GM12872 (cell line): ENCODE data around the gene SLC45A2.

Experiments
- TF ChIP-seq, protein P1 (sequence below): IDR thresholded peaks from 3 replicates; pipeline ENCODE4 v1.5.1; 2011; ENCODE audit warnings: low read depth, mild to moderate bottlenecking, low read length, moderate library complexity; ENCODE audit not compliant: insufficient read depth

Gene SLC45A2

DNA sequence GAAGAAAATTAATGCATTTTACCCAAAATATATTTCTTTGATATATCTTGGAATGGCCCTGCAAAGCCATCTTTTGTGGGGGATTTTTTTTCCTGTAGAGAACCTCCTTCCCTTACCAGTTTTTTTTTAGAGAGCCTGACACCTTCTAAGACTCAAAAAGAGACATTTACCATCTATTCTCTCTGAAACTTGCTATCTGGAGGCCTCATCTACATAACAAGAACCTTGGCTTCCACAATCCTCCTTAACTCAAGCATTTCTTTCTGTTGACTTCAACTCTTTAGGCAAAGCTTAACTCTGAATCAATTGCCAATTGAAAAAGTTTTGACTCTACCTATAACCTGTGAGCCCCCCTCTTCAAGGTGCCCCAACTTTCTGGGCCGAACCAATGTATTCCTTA is 6.2 kb downstream of the SLC45A2 start:
- TF ChIP-seq, protein P1, sequence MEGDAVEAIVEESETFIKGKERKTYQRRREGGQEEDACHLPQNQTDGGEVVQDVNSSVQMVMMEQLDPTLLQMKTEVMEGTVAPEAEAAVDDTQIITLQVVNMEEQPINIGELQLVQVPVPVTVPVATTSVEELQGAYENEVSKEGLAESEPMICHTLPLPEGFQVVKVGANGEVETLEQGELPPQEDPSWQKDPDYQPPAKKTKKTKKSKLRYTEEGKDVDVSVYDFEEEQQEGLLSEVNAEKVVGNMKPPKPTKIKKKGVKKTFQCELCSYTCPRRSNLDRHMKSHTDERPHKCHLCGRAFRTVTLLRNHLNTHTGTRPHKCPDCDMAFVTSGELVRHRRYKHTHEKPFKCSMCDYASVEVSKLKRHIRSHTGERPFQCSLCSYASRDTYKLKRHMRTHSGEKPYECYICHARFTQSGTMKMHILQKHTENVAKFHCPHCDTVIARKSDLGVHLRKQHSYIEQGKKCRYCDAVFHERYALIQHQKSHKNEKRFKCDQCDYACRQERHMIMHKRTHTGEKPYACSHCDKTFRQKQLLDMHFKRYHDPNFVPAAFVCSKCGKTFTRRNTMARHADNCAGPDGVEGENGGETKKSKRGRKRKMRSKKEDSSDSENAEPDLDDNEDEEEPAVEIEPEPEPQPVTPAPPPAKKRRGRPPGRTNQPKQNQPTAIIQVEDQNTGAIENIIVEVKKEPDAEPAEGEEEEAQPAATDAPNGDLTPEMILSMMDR = no peak

DNA sequence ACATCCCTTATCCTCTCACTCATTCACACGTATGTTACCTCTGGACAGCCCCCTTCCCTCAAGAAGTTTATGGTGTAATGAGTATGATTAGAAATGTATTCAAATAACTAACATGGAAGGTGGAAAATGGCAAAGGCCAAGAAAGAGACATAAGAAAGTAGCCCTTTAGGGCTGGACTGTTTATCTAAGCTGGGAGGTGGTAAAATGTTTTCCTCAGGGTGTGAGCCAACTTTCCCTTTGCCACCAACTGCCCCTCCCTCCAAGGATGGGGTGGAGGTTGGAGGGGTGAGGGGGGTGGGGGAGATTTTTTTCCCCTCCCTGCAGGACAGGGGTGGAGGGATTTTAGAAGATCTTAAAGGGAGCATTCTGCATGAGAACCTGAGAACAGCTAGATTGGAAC is 8.2 kb downstream of the SLC45A2 start:
- TF ChIP-seq, protein P1 = no peak

DNA sequence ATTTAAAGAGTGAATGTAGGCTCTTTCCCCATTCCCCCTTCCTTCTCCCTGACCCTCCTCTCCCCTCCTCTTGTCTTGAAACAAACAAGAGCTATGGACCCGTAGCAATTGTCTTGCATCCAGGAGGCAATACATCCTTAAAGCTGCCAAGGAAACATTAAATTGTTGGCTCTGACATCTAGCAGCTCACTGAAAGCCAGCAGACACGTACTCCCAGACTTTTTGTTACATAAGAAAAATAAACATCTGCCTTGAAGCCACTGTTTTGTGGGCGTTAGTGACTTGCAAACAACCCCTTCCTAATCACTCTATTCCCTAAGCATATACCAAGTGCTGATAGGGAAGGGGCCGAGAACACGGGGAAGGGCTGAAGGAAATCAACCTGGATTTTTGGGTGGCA is 8.6 kb downstream of the SLC45A2 start:
- TF ChIP-seq, protein P1 = no peak

DNA sequence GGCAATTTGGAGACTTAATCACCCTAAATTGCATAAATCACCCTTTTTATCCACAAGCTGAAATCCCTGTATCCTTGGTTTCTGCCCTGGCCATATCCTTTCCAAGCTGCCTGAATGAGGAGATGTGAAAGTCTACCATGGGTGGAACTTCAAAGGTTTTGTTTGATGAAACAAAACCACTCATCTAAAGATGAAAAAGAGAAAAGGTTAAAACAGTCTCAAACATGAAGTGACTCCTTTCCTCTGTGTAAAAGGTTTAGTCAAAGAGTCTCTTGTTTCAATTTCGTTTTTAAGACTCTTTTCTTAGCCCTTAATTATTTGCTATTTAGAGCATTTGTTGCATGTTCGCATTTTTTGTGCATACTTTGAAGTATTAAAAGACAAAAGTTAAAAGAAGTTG is 11.2 kb downstream of the SLC45A2 start:
- TF ChIP-seq, protein P1 = no peak

GRCh38 chr5:33969572-33970452 is 14.7 kb downstream of the SLC45A2 start:
- TF ChIP-seq, protein P1 = peak; percentile 88

DNA sequence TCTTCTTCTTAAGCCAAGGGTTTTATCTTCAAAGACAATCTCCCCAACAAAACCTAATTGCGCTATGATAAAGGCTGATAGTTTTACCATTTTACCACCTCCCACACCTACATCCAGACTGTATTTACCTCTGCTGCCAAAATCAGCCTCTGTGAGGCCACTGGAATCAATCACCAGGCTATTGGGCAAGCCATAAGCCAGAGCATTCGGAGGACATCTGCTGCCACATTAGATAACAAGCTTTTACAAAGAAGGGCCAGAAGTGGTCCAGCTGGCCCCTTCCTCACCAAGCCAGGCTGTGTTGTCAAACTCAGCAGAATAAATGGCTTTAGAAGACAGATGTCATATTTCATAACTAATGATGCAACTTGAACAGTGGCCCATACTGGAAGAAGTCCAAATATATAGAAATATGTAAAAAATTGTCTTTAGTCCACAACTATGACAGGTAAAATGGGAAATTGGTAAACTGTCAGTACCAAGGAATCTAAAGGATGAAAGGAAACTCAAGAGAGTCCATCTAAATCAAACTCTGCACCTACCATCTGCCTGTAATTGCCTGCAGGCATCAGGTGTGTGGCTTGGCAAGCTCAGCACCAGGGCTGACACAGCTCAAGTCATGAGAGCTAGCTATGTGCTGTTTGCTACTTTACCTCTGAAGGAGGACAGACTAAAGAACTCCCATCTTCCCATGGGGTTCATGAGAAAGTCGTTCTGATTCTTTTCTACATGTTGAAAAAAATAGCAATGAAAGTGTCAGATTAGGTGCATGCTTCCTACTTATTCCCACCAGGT is 16.1 kb downstream of the SLC45A2 start:
- TF ChIP-seq, protein P1 = no peak

DNA sequence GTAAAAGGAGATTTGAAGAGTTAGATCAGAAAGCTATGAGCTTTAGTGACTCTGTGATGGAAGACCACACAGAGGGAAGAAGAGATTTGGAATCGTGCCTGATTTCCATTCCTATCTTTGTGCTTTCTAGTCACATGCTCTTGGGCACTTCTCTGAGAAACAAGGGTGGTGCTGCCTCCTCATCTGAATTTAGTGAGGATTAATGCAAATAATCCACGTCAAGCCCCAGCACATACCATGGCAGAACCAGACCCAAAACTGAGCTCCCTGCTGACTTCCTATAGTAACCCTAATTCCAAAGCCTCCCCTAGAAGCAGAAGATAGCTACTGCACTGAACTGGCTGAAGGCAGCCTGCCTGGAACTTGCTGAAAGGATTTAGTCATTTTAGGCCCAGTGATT is 17.7 kb downstream of the SLC45A2 start:
- TF ChIP-seq, protein P1 = no peak
